ENCODE measurements around the gene SPRY2.

- no peak for TF ChIP-seq CTCF (conservative IDR thresholded peaks at IDR 0.05 in 1 of 2, IDR thresholded peaks at IDR 0.05 in 1 of 2; ENCODE audit: extremely low read depth in 1 of 2, insufficient read depth in 1 of 2, low read depth in 1 of 2, low read length in 2 of 2)
- TF ChIP-seq EZH2 (IDR thresholded peaks at IDR 0.05; ENCODE audit: borderline replicate concordance, low read length), result no peak
These were observed 5.0 kb upstream of the SPRY2 start for GRCh38 chr13:80345771-80346510.
